K562 (cell line): ENCODE results near the gene ADAM30. TPM values are rescaled to one million over a fixed set of nuclear protein-coding genes. Genes with fewer than 3 reads are reported as not detected.

Source experiments
- ATAC-seq: fragments of 200-7000 bp; cut with Tn5 transposase; 3 replicates; pipeline ENCODE4 v1.9.1; 2020; ENCODE audit warnings: moderate library complexity
- BruUV-seq: library from RNA; stranded (reverse); fragments of 400-500 nt; replicated peaks from 2 replicates; lab custom pipeline; 2021; lab: Mats Ljungman, UMichigan
- CTCF ChIA-PET: fragments of 300-600 bp; formaldehyde crosslinking; extraction: SDS; loops from one replicate; lab custom pipeline; 2021; ENCODE audit warnings: low intra/inter-chr PET ratio; lab: Yijun Ruan, JAX
- POLR2A ChIA-PET: fragments of 300-600, 350-650 bp; sonication (Branson Sonifier 250); formaldehyde crosslinking; extraction: SDS; loops from one replicate; lab custom pipeline; 2021; ENCODE audit warnings: antibody characterized with exemption, inconsistent platforms; lab: Yijun Ruan, JAX
- DNase-seq, 4 experiments: peaks; one replicate each; pipeline versions ENCODE4 v3.0.0 to v3.0.0-alpha.2; 2011 to 2018; ENCODE audit warnings: low spot score in 3 of 4, mixed read lengths in 3 of 4; ENCODE audit errors: extremely low read depth in 1 of 4
- FAIRE-seq: peaks from 2 replicates; lab custom pipeline; 2011; peaks lifted over from hg19 to GRCh38; lab: Jason Lieb, UNC
- H2AFZ ChIP-seq: 2 replicates; pipeline ENCODE4 v1.6.0; 2011; ENCODE audit warnings: low read depth, low read length, control low read depth, inconsistent platforms
- H3K27ac ChIP-seq: fragments of 200-600 bp; 3 replicates; pipeline ENCODE4 v1.8.0; 2011; ENCODE audit warnings: low read depth, mild to moderate bottlenecking, control low read depth, inconsistent platforms, low read length, moderate library complexity, mixed read lengths; ENCODE audit errors: extremely low read depth
- H3K27me3 ChIP-seq, 2 experiments: fragments of 300-600 bp in 1 of 2; 2 replicates in 1 of 2; 3 replicates in 1 of 2; pipeline versions ENCODE4 v1.6.0 to v1.8.0; 2011; ENCODE audit warnings: inconsistent platforms in 2 of 2, low read length in 2 of 2, mild to moderate bottlenecking in 1 of 2, mixed read lengths in 1 of 2, moderate library complexity in 1 of 2; ENCODE audit not compliant: control insufficient read depth in 2 of 2, insufficient read depth in 2 of 2
- H3K36me3 ChIP-seq: fragments of 300-600 bp; 3 replicates; pipeline ENCODE4 v1.8.0; 2011; ENCODE audit warnings: mild to moderate bottlenecking, low read length, inconsistent platforms; ENCODE audit not compliant: control insufficient read depth, insufficient read depth
- H3K4me1 ChIP-seq, 2 experiments: fragments of 200-600 bp in 1 of 2; replicated peaks in 1 of 2; 2 replicates in 1 of 2; 3 replicates in 1 of 2; pipeline versions ENCODE4 v1.5.1 to v1.8.0; 2011; ENCODE audit warnings: inconsistent platforms in 2 of 2, low read length in 2 of 2, mild to moderate bottlenecking in 1 of 2, mixed read lengths in 1 of 2, moderate library complexity in 1 of 2; ENCODE audit not compliant: control insufficient read depth in 2 of 2, insufficient read depth in 2 of 2
- H3K4me2 ChIP-seq: 2 replicates; pipeline ENCODE4 v1.6.1; 2011; ENCODE audit warnings: low read length, control low read depth, inconsistent platforms, mixed read lengths; ENCODE audit not compliant: insufficient read depth
- H3K4me3 ChIP-seq: fragments of 200-600 bp; sonication (generic), shearing (Covaris generic); 2 replicates; pipeline ENCODE4 v1.5.1; 2016; ENCODE audit warnings: control low read depth, inconsistent platforms
- H3K79me2 ChIP-seq: fragments of 200-600 bp; 3 replicates; pipeline ENCODE4 v1.8.0; 2011; ENCODE audit warnings: low read length, inconsistent platforms; ENCODE audit not compliant: control insufficient read depth, insufficient read depth
- H3K9ac ChIP-seq, 2 experiments: 2 replicates each; pipeline versions ENCODE4 v1.6.0 to v1.6.1; 2011; ENCODE audit warnings: low read depth in 2 of 2, low read length in 2 of 2, control low read depth in 1 of 2, inconsistent platforms in 1 of 2, mild to moderate bottlenecking in 1 of 2, mixed read lengths in 1 of 2; ENCODE audit not compliant: insufficient read depth in 1 of 2
- H3K9me1 ChIP-seq: one replicate; pipeline ENCODE4 v1.6.0; 2011; ENCODE audit warnings: inconsistent platforms, mild to moderate bottlenecking, low read length, moderate library complexity; ENCODE audit not compliant: control insufficient read depth, insufficient read depth
- H3K9me3 ChIP-seq: replicated peaks from 2 replicates; pipeline ENCODE4 v1.5.1; 2011; ENCODE audit warnings: low read depth, low read length, inconsistent platforms; ENCODE audit not compliant: control insufficient read depth, insufficient read depth
- H4K20me1 ChIP-seq: replicated peaks from 2 replicates; pipeline ENCODE4 v1.6.1; 2011; ENCODE audit warnings: low read length, inconsistent platforms, mixed read lengths; ENCODE audit not compliant: control insufficient read depth, insufficient read depth
- ARID3B ChIP-seq: fragments of 250-450 bp; sonication (Bioruptor Pico); IDR thresholded peaks from 2 replicates; pipeline ENCODE4 v1.4.0; 2020; ENCODE audit warnings: borderline replicate concordance
- ATF3 ChIP-seq, 2 experiments: fragments of 450-650 bp in 1 of 2; sonication (generic) in 1 of 2; formaldehyde crosslinking in 1 of 2; IDR thresholded peaks in 1 of 2; conservative IDR thresholded peaks in 1 of 2; 2 replicates each; pipeline versions ENCODE4 v1.6.1 to v1.8.1; 2016 to 2023; ENCODE audit warnings: mild to moderate bottlenecking in 2 of 2, moderate library complexity in 2 of 2, inconsistent platforms in 1 of 2, missing genetic modification reagents in 1 of 2
- EP400 ChIP-seq: fragments of 450-650 bp; IDR thresholded peaks from 2 replicates; pipeline ENCODE4 v1.6.1; 2017; ENCODE audit warnings: antibody characterized with exemption, mild to moderate bottlenecking, moderate library complexity
- KLF1 ChIP-seq: fragments of 450-650 bp; IDR thresholded peaks from 2 replicates; pipeline ENCODE4 v1.6.1; 2016; ENCODE audit warnings: missing genetic modification characterization, missing compliant biosample characterization
- MYNN ChIP-seq, 2 experiments: sonication (generic); formaldehyde crosslinking in 1 of 2; IDR thresholded peaks; 2 replicates each; pipeline versions ENCODE4 v1.5.0 to v1.6.1; 2016 to 2020; ENCODE audit warnings: antibody characterized with exemption in 1 of 2, missing genetic modification reagents in 1 of 2
- NRF1 ChIP-seq, 2 experiments: fragments of 450-650 bp; IDR thresholded peaks in 1 of 2; conservative IDR thresholded peaks in 1 of 2; 2 replicates each; pipeline ENCODE4 v1.6.1; 2014; ENCODE audit warnings: mild to moderate bottlenecking in 2 of 2
- PML ChIP-seq: IDR thresholded peaks from 2 replicates; pipeline ENCODE4 v1.6.1; 2012; ENCODE audit warnings: low read length, inconsistent platforms
- ZFP36 ChIP-seq: fragments of 150-350 bp; IDR thresholded peaks from 2 replicates; pipeline ENCODE4 v1.6.1; 2018; ENCODE audit warnings: low read length, low read depth; ENCODE audit not compliant: partially characterized antibody
- ZNF277 ChIP-seq: fragments of 250-450 bp; sonication (Bioruptor Pico); IDR thresholded peaks from 2 replicates; pipeline ENCODE4 v1.8.0; 2022; ENCODE audit warnings: inconsistent platforms, mild to moderate bottlenecking, moderate library complexity, borderline replicate concordance
- ZNF695 ChIP-seq: fragments of 450-650 bp; formaldehyde crosslinking; IDR thresholded peaks from 2 replicates; pipeline ENCODE4 v1.4.0; 2020; ENCODE audit warnings: mild to moderate bottlenecking, moderate library complexity
- WGBS: fragments of 100-300 bp; shearing (Covaris generic); methylation state at CpG from one replicate; pipeline ENCODE4 v1.1.6; 2016; ENCODE audit warnings: low coverage, mixed read lengths; ENCODE audit not compliant: insufficient coverage; ENCODE audit errors: missing lambda C conversion rate; 5-methylcytosine and 5-hydroxymethylcytosine counted together
- in situ Hi-C: fragments of 300-500 bp; cut with MboI; formaldehyde crosslinking; loops from 4 replicates; pipeline ENCODE4 v1.15.0; 2018; ENCODE audit warnings: inconsistent platforms, mixed read lengths
- intact Hi-C: fragments of 100-400 bp; cut with micrococcal nuclease; formaldehyde crosslinking; loops from 2 replicates; pipeline ENCODE4 v1.14.2; 2022
- polyA plus RNA-seq, 8 experiments: library from polyadenylated mRNA; depleted of rRNA in 4 of 8; stranded (reverse) in 5 of 8; unstranded in 3 of 8; fragments of >200 nt; fragmentation: Nextera tagmentation in 2 of 8; fragmentation: Illumina TruSeq in 1 of 8; extraction: Ambion mirVana in 2 of 8; extraction: Trizol in 1 of 8; gene quantifications; 2 replicates each; pipeline versions ENCODE4 v1.2.1 to v1.2.3, GENCODE V29; 2011 to 2014; ENCODE audit warnings: inconsistent platforms in 1 of 8, missing spikeins in 1 of 8
- total RNA-seq, 7 experiments: library from RNA; depleted of rRNA in 6 of 7; stranded (reverse); fragments of >200 nt in 6 of 7; fragmentation: Illumina TruSeq in 2 of 7; extraction: Trizol in 2 of 7; gene quantifications; 2 replicates each; pipeline versions ENCODE4 v1.2.1 to v1.2.3, GENCODE V29; 2011 to 2021; ENCODE audit warnings: low replicate concordance in 1 of 7
- TF ChIP-seq, protein P1 (sequence below): fragments of 250-450 bp; sonication (Bioruptor Pico); IDR thresholded peaks from 2 replicates; pipeline ENCODE4 v1.4.0; 2020; ENCODE audit warnings: mild to moderate bottlenecking, moderate library complexity
- TF ChIP-seq, protein P2 (sequence below): sonication (generic); formaldehyde crosslinking; IDR thresholded peaks from 2 replicates; pipeline ENCODE4 v1.4.0; 2020; ENCODE audit warnings: mild to moderate bottlenecking, missing genetic modification reagents

ADAM30 gene
- total and polyA plus RNA-seq, 9 of the 15 experiments (the other 6 are each of a cell fraction or from before 2014, with no cell fraction given), result not detected

DNA sequence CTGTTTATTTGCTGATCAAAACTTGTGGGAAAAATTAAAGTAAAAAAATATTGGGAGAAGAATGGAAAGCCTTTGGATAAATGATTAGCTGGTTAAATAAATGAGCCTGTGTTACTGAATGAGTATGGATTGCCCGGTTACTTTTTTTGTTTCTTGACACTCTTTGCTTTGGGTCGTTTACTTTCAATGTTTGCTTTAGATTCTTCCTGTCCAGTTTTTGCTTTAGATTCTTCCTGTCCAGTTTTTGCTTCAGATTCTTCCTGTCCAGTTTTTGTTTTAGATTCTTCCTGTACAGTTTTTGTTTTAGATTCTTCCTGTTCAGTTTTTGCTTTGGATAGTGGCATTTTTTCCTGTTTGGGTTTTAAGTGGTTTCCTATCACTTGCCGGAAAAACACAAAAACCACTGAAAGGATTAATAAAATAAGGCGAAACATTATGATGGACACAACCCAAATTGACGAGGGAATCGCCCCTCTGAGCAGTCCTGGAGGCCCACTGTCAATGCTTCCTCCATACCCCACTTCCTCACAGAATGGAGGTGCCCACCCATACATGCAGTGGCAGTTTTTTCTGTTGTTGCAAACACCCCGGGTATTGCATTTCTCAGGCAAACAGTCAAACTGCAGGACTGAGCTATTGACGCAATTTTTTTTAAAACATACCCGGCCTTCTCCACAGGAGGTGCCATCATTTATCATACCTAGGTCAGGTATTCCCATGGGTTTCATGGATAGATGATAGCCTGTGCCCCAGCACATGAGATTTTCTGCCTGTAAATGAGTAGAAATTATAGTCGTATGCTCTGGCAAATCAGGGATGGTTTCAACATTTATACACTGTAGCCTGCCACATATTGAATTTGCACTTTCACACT is 2.3 kb downstream of the ADAM30 start:
- TF ChIP-seq, protein P1, sequence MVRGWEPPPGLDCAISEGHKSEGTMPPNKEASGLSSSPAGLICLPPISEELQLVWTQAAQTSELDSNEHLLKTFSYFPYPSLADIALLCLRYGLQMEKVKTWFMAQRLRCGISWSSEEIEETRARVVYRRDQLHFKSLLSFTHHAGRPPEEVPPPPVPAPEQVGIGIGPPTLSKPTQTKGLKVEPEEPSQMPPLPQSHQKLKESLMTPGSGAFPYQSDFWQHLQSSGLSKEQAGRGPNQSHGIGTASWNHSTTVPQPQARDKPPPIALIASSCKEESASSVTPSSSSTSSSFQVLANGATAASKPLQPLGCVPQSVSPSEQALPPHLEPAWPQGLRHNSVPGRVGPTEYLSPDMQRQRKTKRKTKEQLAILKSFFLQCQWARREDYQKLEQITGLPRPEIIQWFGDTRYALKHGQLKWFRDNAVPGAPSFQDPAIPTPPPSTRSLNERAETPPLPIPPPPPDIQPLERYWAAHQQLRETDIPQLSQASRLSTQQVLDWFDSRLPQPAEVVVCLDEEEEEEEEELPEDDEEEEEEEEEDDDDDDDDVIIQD (CRISPR knock-in tag), result no peak
- TF ChIP-seq MYNN (IDR thresholded peaks at IDR 0.05) (no peak), MYNN (CRISPR knock-in tag; IDR thresholded peaks at IDR 0.05) (no peak), ARID3B (CRISPR knock-in tag) (no peak), ZFP36 (no peak), KLF1 (tag) (no peak), ZNF695 (CRISPR knock-in tag) (no peak), NRF1 (conservative IDR thresholded peaks at IDR 0.05 in 1 of 2, IDR thresholded peaks at IDR 0.05 in 1 of 2) (no peak), ATF3 (IDR thresholded peaks at IDR 0.05) (no peak), ATF3 (CRISPR knock-in tag; conservative IDR thresholded peaks at IDR 0.05) (no peak), PML (no peak), ZNF277 (no peak), EP400 (no peak)
- TF ChIP-seq, protein P2, sequence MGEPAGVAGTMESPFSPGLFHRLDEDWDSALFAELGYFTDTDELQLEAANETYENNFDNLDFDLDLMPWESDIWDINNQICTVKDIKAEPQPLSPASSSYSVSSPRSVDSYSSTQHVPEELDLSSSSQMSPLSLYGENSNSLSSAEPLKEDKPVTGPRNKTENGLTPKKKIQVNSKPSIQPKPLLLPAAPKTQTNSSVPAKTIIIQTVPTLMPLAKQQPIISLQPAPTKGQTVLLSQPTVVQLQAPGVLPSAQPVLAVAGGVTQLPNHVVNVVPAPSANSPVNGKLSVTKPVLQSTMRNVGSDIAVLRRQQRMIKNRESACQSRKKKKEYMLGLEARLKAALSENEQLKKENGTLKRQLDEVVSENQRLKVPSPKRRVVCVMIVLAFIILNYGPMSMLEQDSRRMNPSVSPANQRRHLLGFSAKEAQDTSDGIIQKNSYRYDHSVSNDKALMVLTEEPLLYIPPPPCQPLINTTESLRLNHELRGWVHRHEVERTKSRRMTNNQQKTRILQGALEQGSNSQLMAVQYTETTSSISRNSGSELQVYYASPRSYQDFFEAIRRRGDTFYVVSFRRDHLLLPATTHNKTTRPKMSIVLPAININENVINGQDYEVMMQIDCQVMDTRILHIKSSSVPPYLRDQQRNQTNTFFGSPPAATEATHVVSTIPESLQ, result no peak
- H3K27me3 ChIP-seq, result peaks cover 30 to 35% of the 10 kb centered on the region in 2 experiments
- no peaks in the 10 kb centered on the region for H3K9me1 ChIP-seq
- no peak overlapping the region for H3K9ac ChIP-seq
- H2AFZ ChIP-seq, result no peak overlapping the region
- 3% methylated on average over 10 of the region's 10 CpGs for WGBS
- POLR2A ChIA-PET, result interaction anchor here (0.7 kb wide), 1 partner anchor 89 kb away, joined by 3 read pairs; no protein-coding TSS in a partner anchor
- no peak overlapping the region for H3K27ac ChIP-seq
- CTCF ChIA-PET, result no interaction called here
- no peak for FAIRE-seq
- intact Hi-C loops (no loop called here), in situ Hi-C loops (no loop called here)
- no peak overlapping the region for H3K4me2 ChIP-seq
- no peaks in the 10 kb centered on the region for H3K9me3 ChIP-seq
- H3K79me2 ChIP-seq, result no peaks in the 10 kb centered on the region
- no peaks in the 10 kb centered on the region for H3K36me3 ChIP-seq
- DNase-seq, result no peak
- no peak overlapping the region for H3K4me3 ChIP-seq
- no peaks in the 10 kb centered on the region for H4K20me1 ChIP-seq
- ATAC-seq, result no peak
- H3K4me1 ChIP-seq, result peaks cover 0 to 3% of the 10 kb centered on the region in 2 experiments; a peak in 1 of 5 replicates
- BruUV-seq, result no TSS peak
